HG03280 (cell line): ENCODE measurements around the gene SRC.
A peak's percentile ranks its signal among the peaks of the same experiment; 100 is the strongest.
"Not testable (repeated sequence)": the region's sequence is repeated elsewhere in the genome, so short reads cannot be mapped to it uniquely, and the experiment has no call there.

Experiments used
- ATAC-seq: cut with Tn5 transposase; IDR thresholded peaks from one replicate; pipeline ENCODE4 v1.9.1; 2021; ENCODE audit warnings: mild to moderate bottlenecking, moderate library complexity; ENCODE audit not compliant: unreplicated experiment

Gene SRC

GRCh38 chr20:37335642-37336368 is 10.1 kb upstream of the SRC start:
- peak; percentile 15 for ATAC-seq

GRCh38 chr20:37336369-37337207 is 9.4 kb upstream of the SRC start:
- peak; percentile 59 for ATAC-seq

- ATAC-seq = no peak
Observed at GRCh38 chr20:37337208-37337991, 8.5 kb upstream of the SRC start.

GRCh38 chr20:37338380-37338779 is 7.6 kb upstream of the SRC start:
- ATAC-seq = not testable (repeated sequence)

GRCh38 chr20:37339208-37339607 is 6.7 kb upstream of the SRC start:
- ATAC-seq = no peak

GRCh38 chr20:37339764-37340109 is 6.2 kb upstream of the SRC start:
- not testable (repeated sequence) for ATAC-seq

- ATAC-seq = no peak
Observed at GRCh38 chr20:37340998-37341397, 4.9 kb upstream of the SRC start.

- no peak for ATAC-seq
Observed at GRCh38 chr20:37341632-37342031, 4.3 kb upstream of the SRC start.

GRCh38 chr20:37342231-37343177 is 3.4 kb upstream of the SRC start:
- ATAC-seq = no peak

GRCh38 chr20:37343212-37343993 is 2.5 kb upstream of the SRC start:
- ATAC-seq = no peak

- no peak for ATAC-seq
Observed at GRCh38 chr20:37343994-37344355, 2.0 kb upstream of the SRC start.

GRCh38 chr20:37344506-37345338 is 1.2 kb upstream of the SRC start:
- no peak for ATAC-seq

- no peak for ATAC-seq
Observed at GRCh38 chr20:37346236-37346534, 245 bp downstream of the SRC start.

GRCh38 chr20:37346535-37347346 is 801 bp downstream of the SRC start:
- no peak for ATAC-seq

GRCh38 chr20:37347347-37347823 is 1.4 kb downstream of the SRC start:
- ATAC-seq = no peak

GRCh38 chr20:37347891-37348791 is 2.2 kb downstream of the SRC start:
- ATAC-seq = no peak
